GM23338 (cell line): ENCODE results near the gene SMAD1. TPM values are rescaled to one million over a fixed set of nuclear protein-coding genes. Genes with fewer than 3 reads are reported as not detected.

ENCODE experiments used
- ATAC-seq: fragments of 200-7000 bp; cut with Tn5 transposase; 3 replicates; pipeline ENCODE4 v1.9.1; 2020
- DNase-seq: peaks from one replicate; pipeline ENCODE4 v3.0.0-alpha.2; 2015; ENCODE audit warnings: low spot score
- H2AFZ ChIP-seq: fragments of 200-600 bp; sonication (generic); 2 replicates; pipeline ENCODE4 v1.8.0; 2016; ENCODE audit warnings: antibody characterized with exemption, mild to moderate bottlenecking, moderate library complexity
- H3F3A ChIP-seq: fragments of 200-600 bp; sonication (generic); replicated peaks from 2 replicates; pipeline ENCODE4 v1.8.0; 2017; ENCODE audit warnings: antibody characterized with exemption, mixed run types, low read depth
- H3K27ac ChIP-seq: fragments of 200-600 bp; sonication (generic); 2 replicates; pipeline ENCODE4 v1.6.1; 2016; ENCODE audit warnings: low read depth
- H3K27me3 ChIP-seq: fragments of 200-600 bp; sonication (generic); 2 replicates; pipeline ENCODE4 v1.8.0; 2016; ENCODE audit warnings: mild to moderate bottlenecking, mixed run types, moderate library complexity; ENCODE audit not compliant: insufficient read depth
- H3K36me3 ChIP-seq: fragments of 200-600 bp; sonication (generic); 2 replicates; pipeline ENCODE4 v1.8.0; 2016; ENCODE audit warnings: mild to moderate bottlenecking; ENCODE audit not compliant: insufficient read depth
- H3K4me1 ChIP-seq: fragments of 200-600 bp; sonication (generic); 2 replicates; pipeline ENCODE4 v1.8.0; 2016; ENCODE audit warnings: mild to moderate bottlenecking, moderate library complexity; ENCODE audit not compliant: insufficient read depth
- H3K4me2 ChIP-seq: fragments of 200-600 bp; sonication (generic); 2 replicates; pipeline ENCODE4 v1.7.1; 2017; ENCODE audit warnings: mixed run types
- H3K4me3 ChIP-seq: fragments of 200-600 bp; sonication (generic); 2 replicates; pipeline ENCODE4 v1.6.1; 2016; ENCODE audit warnings: mixed run types
- H3K79me2 ChIP-seq: fragments of 200-600 bp; sonication (generic); replicated peaks from 2 replicates; pipeline ENCODE4 v1.8.0; 2017; ENCODE audit warnings: mild to moderate bottlenecking; ENCODE audit not compliant: insufficient read depth
- H3K9me2 ChIP-seq: fragments of 200-600 bp; sonication (generic); 2 replicates; pipeline ENCODE4 v1.8.0; 2017; ENCODE audit not compliant: insufficient read depth
- H4K20me1 ChIP-seq: fragments of 200-600 bp; sonication (generic); replicated peaks from 2 replicates; pipeline ENCODE4 v1.8.0; 2017; ENCODE audit warnings: mild to moderate bottlenecking; ENCODE audit not compliant: insufficient read depth
- H3K27ac Mint-ChIP-seq: 2 replicates; pipeline ENCODE4 v1.8.0; 2020; ENCODE audit warnings: inconsistent platforms, mild to moderate bottlenecking, moderate library complexity, mixed read lengths
- H3K27me3 Mint-ChIP-seq: 3 replicates; pipeline ENCODE4 v1.8.0; 2022; ENCODE audit warnings: low read depth, mild to moderate bottlenecking, moderate library complexity, mixed read lengths, inconsistent platforms; ENCODE audit not compliant: insufficient read depth, poor library complexity
- H3K36me3 Mint-ChIP-seq: 3 replicates; pipeline ENCODE4 v1.8.0; 2021; ENCODE audit warnings: low read depth, mild to moderate bottlenecking, inconsistent platforms, moderate library complexity, mixed read lengths
- H3K4me1 Mint-ChIP-seq: 3 replicates; pipeline ENCODE4 v1.8.0; 2020; ENCODE audit warnings: mild to moderate bottlenecking, inconsistent platforms, mixed read lengths
- H3K4me3 Mint-ChIP-seq: 3 replicates; pipeline ENCODE4 v1.8.0; 2021; ENCODE audit warnings: moderate library complexity, mild to moderate bottlenecking, inconsistent platforms, mixed read lengths
- H3K9me3 Mint-ChIP-seq: 3 replicates; pipeline ENCODE4 v1.8.0; 2020; ENCODE audit warnings: moderate library complexity, mild to moderate bottlenecking, inconsistent platforms, mixed read lengths
- CREB1 ChIP-seq: fragments of 250-450 bp; sonication (Bioruptor Pico); IDR thresholded peaks from 2 replicates; pipeline ENCODE4 v1.5.0; 2020; ENCODE audit warnings: low read depth, mild to moderate bottlenecking, moderate library complexity
- EZH2 ChIP-seq: fragments of 200-600 bp; sonication (generic); IDR thresholded peaks from one replicate; pipeline ENCODE4 v1.8.0; 2017; ENCODE audit warnings: antibody characterized with exemption, mild to moderate bottlenecking, low read depth; ENCODE audit not compliant: unreplicated experiment
- EZH2phosphoT487 ChIP-seq: fragments of 200-600 bp; sonication (generic); IDR thresholded peaks from one replicate; pipeline ENCODE4 v1.8.1; 2018; ENCODE audit warnings: antibody characterized with exemption; ENCODE audit not compliant: unreplicated experiment
- JUNB ChIP-seq: IDR thresholded peaks from one replicate; pipeline ENCODE4 v1.6.1; 2016; ENCODE audit warnings: antibody characterized with exemption; ENCODE audit not compliant: unreplicated experiment
- NANOG ChIP-seq: IDR thresholded peaks from 2 replicates; pipeline ENCODE4 v1.6.1; 2016; ENCODE audit warnings: antibody characterized with exemption, borderline replicate concordance
- POLR2AphosphoS5 ChIP-seq: IDR thresholded peaks from 2 replicates; pipeline ENCODE4 v1.6.1; 2016; ENCODE audit warnings: antibody characterized with exemption, low read depth
- REST ChIP-seq: IDR thresholded peaks from one replicate; pipeline ENCODE4 v1.6.1; 2018; ENCODE audit warnings: antibody characterized with exemption; ENCODE audit not compliant: unreplicated experiment
- STAT1 ChIP-seq: IDR thresholded peaks from one replicate; pipeline ENCODE4 v1.6.1; 2016; ENCODE audit warnings: antibody characterized with exemption; ENCODE audit not compliant: unreplicated experiment
- ZNF114 ChIP-seq: fragments of 250-450 bp; sonication (Bioruptor Pico); IDR thresholded peaks from 2 replicates; pipeline ENCODE4 v1.5.0; 2020; ENCODE audit warnings: mild to moderate bottlenecking, moderate library complexity
- ZNF331 ChIP-seq: fragments of 250-450 bp; sonication (Bioruptor Pico); IDR thresholded peaks from 2 replicates; pipeline ENCODE4 v1.5.0; 2020; ENCODE audit warnings: low read depth, mild to moderate bottlenecking, moderate library complexity
- polyA plus RNA-seq: library from polyadenylated mRNA; unstranded; fragments of >200 nt; fragmentation: Nextera tagmentation; extraction: Ambion mirVana; gene quantifications from 2 replicates; pipeline ENCODE4 v1.2.1, GENCODE V29; 2016
- total RNA-seq: library from RNA; depleted of rRNA; stranded (reverse); fragments of >200 nt; shearing (Covaris generic); gene quantifications from 2 replicates; pipeline ENCODE4 v1.2.3, GENCODE V29; 2014
- TF ChIP-seq, protein P1 (sequence below), 2 experiments: fragments of 200-600 bp in 1 of 2; sonication (generic) in 1 of 2; conservative IDR thresholded peaks; 2 replicates each; pipeline versions ENCODE4 v1.5.1 to v1.6.1; 2016 to 2017; ENCODE audit warnings: antibody characterized with exemption in 2 of 2, low read depth in 2 of 2, mild to moderate bottlenecking in 2 of 2, moderate library complexity in 1 of 2
- TF ChIP-seq, protein P2 (sequence below): IDR thresholded peaks from 2 replicates; pipeline ENCODE4 v1.6.1; 2016; ENCODE audit warnings: antibody characterized with exemption

Gene SMAD1
- total and polyA plus RNA-seq, 2 experiments from 2014 or later: 19.8 to 33.6 TPM

DNA sequence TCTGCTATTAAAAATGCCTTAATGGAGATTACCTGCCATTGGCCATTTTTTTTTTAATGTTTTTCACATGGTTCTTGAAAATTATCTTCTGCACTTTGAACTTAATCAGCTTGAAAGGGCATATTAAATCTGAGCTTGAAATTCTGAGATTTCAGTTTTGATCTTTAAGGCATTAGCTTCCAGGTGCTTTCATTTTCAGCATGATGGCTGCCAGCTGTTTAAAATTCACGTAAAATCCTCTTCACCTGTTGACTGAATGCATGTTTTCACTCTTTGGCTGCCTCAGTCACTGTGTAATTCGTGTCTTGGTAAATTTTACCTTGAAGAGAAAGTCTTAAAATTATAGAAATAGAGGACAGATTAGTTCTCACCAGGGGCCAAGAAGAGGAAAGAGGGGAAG, 39.6 kb downstream of the SMAD1 start (continued):
- TF ChIP-seq, protein P1, sequence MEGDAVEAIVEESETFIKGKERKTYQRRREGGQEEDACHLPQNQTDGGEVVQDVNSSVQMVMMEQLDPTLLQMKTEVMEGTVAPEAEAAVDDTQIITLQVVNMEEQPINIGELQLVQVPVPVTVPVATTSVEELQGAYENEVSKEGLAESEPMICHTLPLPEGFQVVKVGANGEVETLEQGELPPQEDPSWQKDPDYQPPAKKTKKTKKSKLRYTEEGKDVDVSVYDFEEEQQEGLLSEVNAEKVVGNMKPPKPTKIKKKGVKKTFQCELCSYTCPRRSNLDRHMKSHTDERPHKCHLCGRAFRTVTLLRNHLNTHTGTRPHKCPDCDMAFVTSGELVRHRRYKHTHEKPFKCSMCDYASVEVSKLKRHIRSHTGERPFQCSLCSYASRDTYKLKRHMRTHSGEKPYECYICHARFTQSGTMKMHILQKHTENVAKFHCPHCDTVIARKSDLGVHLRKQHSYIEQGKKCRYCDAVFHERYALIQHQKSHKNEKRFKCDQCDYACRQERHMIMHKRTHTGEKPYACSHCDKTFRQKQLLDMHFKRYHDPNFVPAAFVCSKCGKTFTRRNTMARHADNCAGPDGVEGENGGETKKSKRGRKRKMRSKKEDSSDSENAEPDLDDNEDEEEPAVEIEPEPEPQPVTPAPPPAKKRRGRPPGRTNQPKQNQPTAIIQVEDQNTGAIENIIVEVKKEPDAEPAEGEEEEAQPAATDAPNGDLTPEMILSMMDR (conservative IDR thresholded peaks at IDR 0.05; ENCODE audit: low read depth in 2 of 2): no peak
- TF ChIP-seq NANOG (no peak), EZH2phosphoT487 (no peak), JUNB (no peak), STAT1 (no peak), REST (no peak), ZNF114 (CRISPR knock-in tag) (no peak)

DNA sequence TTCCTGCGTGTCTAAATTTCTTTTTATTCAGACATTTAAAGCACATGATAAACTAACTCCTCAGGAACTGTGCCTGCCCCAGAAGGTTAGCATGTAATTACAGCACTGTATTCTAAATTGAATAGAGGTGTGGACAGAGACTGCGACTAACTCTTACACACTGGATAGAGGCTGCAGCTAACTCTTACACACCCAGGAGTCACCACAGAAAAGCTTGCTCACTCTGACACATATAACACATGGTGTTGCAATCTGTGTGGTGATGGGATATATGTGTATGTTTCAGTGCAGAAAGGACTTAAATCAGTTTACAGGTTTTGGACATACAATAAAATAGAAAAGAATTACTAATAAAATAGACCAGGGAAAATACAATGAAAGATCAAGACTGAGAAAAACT, 41.5 kb downstream of the SMAD1 start:
- Mint-ChIP-seq H3K9me3 (no peaks in the 10 kb centered on the region), H3K27ac (no peak overlapping the region), H3K36me3 (peaks cover 7% of the 10 kb centered on the region; the same call in 1 of the 3 replicates), H3K4me1 (peaks cover 20% of the 10 kb centered on the region), H3K4me3 (no peak overlapping the region), H3K27me3 (no peaks in the 10 kb centered on the region)
- DNase-seq: no peak
- peaks cover 55% of the 10 kb centered on the region for H3K79me2 ChIP-seq
- no peak overlapping the region for H3K27ac ChIP-seq
- H3K4me2 ChIP-seq: no peak overlapping the region
- H4K20me1 ChIP-seq: no peaks in the 10 kb centered on the region
- no peaks in the 10 kb centered on the region for H3K36me3 ChIP-seq
- H3F3A ChIP-seq: no peaks in the 10 kb centered on the region
- H3K27me3 ChIP-seq: no peaks in the 10 kb centered on the region
- no peaks in the 10 kb centered on the region for H3K9me2 ChIP-seq
- peaks cover 5% of the 10 kb centered on the region; the same call in 1 of the 2 replicates for H3K4me1 ChIP-seq
- H3K4me3 ChIP-seq: no peak overlapping the region
- no peak overlapping the region for H2AFZ ChIP-seq
- ATAC-seq: no peak
- TF ChIP-seq REST: no peak
- no peak for TF ChIP-seq ZNF114 (CRISPR knock-in tag)
- TF ChIP-seq EZH2phosphoT487: no peak
- no peak for TF ChIP-seq EZH2
- no peak for TF ChIP-seq POLR2AphosphoS5
- no peak for TF ChIP-seq NANOG
- TF ChIP-seq, protein P2, sequence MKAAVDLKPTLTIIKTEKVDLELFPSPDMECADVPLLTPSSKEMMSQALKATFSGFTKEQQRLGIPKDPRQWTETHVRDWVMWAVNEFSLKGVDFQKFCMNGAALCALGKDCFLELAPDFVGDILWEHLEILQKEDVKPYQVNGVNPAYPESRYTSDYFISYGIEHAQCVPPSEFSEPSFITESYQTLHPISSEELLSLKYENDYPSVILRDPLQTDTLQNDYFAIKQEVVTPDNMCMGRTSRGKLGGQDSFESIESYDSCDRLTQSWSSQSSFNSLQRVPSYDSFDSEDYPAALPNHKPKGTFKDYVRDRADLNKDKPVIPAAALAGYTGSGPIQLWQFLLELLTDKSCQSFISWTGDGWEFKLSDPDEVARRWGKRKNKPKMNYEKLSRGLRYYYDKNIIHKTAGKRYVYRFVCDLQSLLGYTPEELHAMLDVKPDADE: no peak
- TF ChIP-seq JUNB: no peak
- TF ChIP-seq ZNF331 (CRISPR knock-in tag): no peak
- TF ChIP-seq, protein P1 (conservative IDR thresholded peaks at IDR 0.05; ENCODE audit: low read depth in 2 of 2): no peak
- no peak for TF ChIP-seq CREB1 (CRISPR knock-in tag)
- TF ChIP-seq STAT1: no peak
